Omental fat pad (tissue), 4 donors: Measurements from ENCODE around the gene SPIRE1. TPM values are rescaled to one million over a fixed set of nuclear protein-coding genes. Genes with fewer than 3 reads are reported as not detected.

Experiments used
- ATAC-seq: fragments of 150-250 bp; one replicate; pipeline ENCODE4 v1.9.1; 2016; ENCODE audit warnings: mild to moderate bottlenecking, moderate library complexity; ENCODE audit not compliant: low FRiP score
- DNase-seq: peaks from one replicate; pipeline ENCODE4 v3.0.0-alpha.2; 2019; ENCODE audit warnings: low spot score
- total RNA-seq, 4 donors: library from RNA; depleted of rRNA; stranded (reverse); fragments of >200 nt; gene quantifications; one replicate each; pipeline ENCODE4 v1.1.0, GENCODE V29; 2016
- TF ChIP-seq, protein P1 (sequence below), 3 donors: fragments of 450-650 bp; IDR thresholded peaks; one replicate each; pipeline ENCODE4 v1.5.1; 2016 to 2017; ENCODE audit warnings: antibody characterized with exemption in 3 of 3, mild to moderate bottlenecking in 3 of 3, moderate library complexity in 2 of 3

Gene SPIRE1
- total RNA-seq, 4 donors from 2014 or later, result 16.8 to 29.2 (median 24.8) TPM

DNA sequence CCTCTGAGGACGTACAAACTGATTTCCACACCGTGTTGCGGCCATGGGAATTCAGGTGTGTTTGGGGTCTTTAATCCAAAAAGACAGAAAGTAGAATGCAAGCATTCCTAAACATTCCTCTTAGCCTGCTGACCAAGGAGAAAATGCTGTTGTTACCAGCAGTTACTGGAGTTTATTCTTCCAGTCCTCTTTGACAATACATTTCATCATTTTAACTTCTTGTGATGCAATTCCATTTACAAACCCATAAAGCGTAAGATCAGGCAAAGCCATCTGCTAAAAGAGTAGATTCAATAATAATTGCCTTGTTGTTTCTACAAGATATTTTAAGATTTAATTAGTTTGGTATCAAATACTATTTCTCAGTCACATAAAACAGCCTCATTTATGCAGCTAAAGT, 32.7 kb downstream of the SPIRE1 start:
- ATAC-seq, result no peak
- TF ChIP-seq, protein P1, sequence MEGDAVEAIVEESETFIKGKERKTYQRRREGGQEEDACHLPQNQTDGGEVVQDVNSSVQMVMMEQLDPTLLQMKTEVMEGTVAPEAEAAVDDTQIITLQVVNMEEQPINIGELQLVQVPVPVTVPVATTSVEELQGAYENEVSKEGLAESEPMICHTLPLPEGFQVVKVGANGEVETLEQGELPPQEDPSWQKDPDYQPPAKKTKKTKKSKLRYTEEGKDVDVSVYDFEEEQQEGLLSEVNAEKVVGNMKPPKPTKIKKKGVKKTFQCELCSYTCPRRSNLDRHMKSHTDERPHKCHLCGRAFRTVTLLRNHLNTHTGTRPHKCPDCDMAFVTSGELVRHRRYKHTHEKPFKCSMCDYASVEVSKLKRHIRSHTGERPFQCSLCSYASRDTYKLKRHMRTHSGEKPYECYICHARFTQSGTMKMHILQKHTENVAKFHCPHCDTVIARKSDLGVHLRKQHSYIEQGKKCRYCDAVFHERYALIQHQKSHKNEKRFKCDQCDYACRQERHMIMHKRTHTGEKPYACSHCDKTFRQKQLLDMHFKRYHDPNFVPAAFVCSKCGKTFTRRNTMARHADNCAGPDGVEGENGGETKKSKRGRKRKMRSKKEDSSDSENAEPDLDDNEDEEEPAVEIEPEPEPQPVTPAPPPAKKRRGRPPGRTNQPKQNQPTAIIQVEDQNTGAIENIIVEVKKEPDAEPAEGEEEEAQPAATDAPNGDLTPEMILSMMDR (IDR thresholded peaks at IDR 0.05), result no peak
- DNase-seq, result no peak

DNA sequence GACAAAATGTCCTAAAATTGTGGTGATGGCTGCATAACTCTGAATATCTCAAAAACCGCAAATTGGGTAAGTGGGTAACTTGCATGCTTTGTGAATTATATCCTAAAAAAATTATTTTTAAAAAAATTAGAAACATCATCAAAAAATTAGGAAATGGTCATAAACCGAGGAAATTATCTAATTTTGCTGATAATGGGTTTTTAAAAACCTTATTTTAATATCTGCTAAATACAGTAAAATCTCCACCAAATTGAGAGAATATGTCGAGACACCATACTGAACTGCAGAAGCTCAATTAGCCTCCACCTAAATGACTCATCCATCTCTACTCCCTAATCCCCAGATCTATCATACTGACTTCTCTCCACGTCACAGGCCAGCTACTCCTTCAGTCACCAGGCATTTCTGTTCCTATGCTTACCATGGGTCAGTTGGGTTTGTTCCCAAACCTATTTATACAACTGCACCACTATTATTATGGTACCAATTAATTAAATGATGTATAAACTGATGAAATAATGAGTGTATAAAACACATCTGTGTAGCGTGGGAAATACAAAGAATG, 36.1 kb downstream of the SPIRE1 start:
- TF ChIP-seq, protein P1 (IDR thresholded peaks at IDR 0.05), result no peak
- no peak for ATAC-seq
- DNase-seq, result no peak

DNA sequence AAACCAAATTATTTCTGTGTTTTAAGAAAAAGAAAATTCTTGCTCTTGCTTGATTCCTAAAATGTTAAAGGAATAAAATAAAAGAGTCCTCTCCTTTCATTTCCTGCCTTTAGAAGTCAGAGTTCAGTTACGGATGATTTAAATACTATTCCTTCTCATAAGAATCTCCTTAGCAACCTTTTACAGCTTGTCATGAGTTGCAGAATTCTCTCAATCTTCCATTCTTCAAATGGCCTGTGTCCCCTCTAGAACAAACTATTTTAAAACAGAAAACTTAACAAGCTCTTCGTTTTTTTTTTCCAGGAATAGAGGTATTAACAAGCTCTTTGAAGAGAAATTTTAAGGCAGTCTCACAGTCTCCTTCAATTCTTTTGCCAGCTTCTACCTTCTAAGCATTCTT, 42.2 kb downstream of the SPIRE1 start:
- TF ChIP-seq, protein P1 (IDR thresholded peaks at IDR 0.05), result no peak
- no peak for ATAC-seq

DNA sequence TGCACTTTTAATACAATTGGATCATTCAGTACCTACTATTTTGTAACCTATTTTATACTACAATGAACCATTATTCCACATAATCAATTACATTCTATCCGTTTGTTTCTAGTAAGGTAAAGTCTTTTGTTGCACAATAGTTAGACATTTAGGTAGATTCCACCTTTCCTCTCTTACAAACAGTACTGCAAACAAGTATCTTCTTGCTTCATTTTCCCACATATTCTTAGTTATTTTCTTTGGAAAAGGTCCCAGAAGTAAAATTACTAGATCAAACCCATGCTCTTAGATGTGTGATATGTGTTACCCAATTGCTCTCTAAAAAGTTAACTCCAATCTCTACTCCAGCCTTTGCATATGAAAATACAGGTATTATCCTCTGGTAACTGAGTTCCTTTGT, 49.6 kb downstream of the SPIRE1 start:
- DNase-seq, result no peak
- ATAC-seq, result peak; percentile 51
- TF ChIP-seq, protein P1 (IDR thresholded peaks at IDR 0.05), result no peak

More for the DNA sequence above, 42.2 kb downstream of the SPIRE1 start:
- no peak for DNase-seq

DNA sequence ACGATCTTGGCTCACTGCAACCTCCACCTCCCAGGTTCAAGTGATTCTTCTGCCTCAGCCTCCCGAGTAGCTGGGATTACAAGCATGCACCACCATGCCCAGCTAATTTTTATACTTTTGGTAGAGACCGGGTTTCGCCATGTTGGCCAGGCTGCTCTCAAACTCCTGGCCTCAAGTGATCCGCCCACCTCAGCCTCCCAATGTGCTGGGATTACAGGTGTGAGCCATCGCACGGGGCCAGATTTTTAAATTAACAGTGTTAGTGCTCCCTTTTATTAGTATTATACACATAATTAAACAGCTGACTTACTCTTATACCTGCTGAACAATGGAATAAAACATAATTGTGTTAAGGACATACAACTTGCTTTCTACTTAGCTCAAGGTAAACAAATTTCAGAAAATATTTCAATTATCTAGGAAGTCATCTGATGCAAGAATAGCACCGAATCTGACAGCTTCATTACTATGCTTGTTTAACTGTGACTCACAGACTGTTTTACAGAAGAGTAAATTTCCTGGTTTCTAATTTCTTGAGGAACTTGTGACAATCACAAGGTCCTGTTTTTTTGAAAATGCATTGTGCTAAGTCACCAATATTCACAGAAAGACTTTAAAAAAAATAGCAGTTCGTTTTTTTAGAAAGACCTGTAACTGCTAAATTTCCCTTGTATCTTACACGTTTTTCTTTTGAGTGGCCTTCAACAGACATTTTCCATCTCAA, 51.2 kb downstream of the SPIRE1 start:
- TF ChIP-seq, protein P1 (IDR thresholded peaks at IDR 0.05), result no peak
- ATAC-seq (peak; percentile 25), DNase-seq (no peak)

DNA sequence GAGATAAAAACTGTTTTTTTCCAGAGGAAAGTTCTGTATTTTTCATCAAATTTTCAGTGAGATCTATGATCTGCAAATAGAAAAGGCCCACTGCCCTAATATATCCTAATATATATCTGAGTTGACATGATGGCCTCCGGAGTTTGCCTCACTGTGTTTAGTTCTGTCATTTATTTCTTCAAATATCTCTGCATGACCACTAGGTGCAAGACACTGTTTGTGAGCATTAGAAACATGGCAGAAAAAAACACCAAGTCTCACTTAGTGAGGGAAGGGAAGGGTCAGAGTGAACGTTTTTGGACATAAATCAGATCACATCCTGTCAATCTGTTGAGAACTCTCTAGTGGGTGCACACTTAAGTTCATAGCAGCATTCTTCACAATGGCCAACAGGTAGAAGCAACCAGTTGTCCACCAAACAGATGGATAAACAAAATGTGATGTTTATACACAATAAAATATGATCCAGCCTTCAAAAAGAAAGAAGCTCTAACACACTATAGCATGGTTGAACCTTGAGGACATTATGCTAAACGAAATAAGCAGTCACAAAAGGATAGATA, 53.4 kb downstream of the SPIRE1 start:
- ATAC-seq (no peak), DNase-seq (no peak)
- TF ChIP-seq, protein P1 (IDR thresholded peaks at IDR 0.05), result no peak

DNA sequence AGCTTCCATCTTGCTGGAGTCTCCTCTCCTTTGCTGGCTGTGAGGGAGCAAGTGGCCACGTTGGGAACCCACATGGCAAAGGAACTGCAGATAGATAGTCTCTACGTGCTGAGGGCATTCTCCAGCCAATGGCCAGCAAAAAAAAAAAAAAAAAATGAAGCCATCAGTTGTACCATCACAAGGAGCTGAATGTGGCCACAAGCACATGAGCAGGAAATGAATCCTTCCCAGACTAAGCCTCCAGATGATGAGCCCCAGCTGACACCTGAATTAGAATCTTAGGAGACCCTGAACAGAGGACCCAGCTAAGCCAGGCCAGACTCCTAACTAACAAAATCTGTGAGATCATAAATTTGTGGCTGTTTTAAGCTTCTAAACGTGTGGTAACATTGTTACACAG, 57.9 kb downstream of the SPIRE1 start:
- no peak for DNase-seq
- no peak for ATAC-seq
- TF ChIP-seq, protein P1 (IDR thresholded peaks at IDR 0.05), result no peak
